Caco-2 (cell line): ENCODE results near the gene CD55. TPM values are rescaled to one million over a fixed set of nuclear protein-coding genes. Genes with fewer than 3 reads are reported as not detected.

Experiments
- BruUV-seq: library from RNA; stranded (reverse); fragments of 400-500 nt; replicated peaks from 2 replicates; lab custom pipeline; 2021; lab: Mats Ljungman, UMichigan
- CTCF ChIA-PET: fragments of 300-600 bp; sonication (Branson Sonifier 250); formaldehyde crosslinking; loops from one replicate; lab custom pipeline; 2022; ENCODE audit warnings: antibody characterized with exemption; lab: Charles Lee
- POLR2A ChIA-PET: fragments of 300-600 bp; sonication (Branson Sonifier 250); formaldehyde crosslinking; loops from one replicate; lab custom pipeline; 2022; ENCODE audit warnings: antibody characterized with exemption; lab: Charles Lee
- DNase-seq, 2 experiments: peaks; one replicate each; pipeline versions ENCODE4 v3.0.0 to v3.0.0-alpha.2; 2020 to 2022
- H3K27me3 ChIP-seq: replicated peaks from 2 replicates; pipeline ENCODE4 v1.6.0; 2011; ENCODE audit warnings: low read length; ENCODE audit not compliant: control insufficient read depth, insufficient read depth
- H3K36me3 ChIP-seq: 2 replicates; pipeline ENCODE4 v1.5.1; 2011; ENCODE audit warnings: low read length; ENCODE audit not compliant: control insufficient read depth, insufficient read depth
- H3K4me1 ChIP-seq: fragments of 250-450 bp; sonication (Bioruptor Pico); 2 replicates; pipeline ENCODE4 v1.5.1; 2020; ENCODE audit warnings: mild to moderate bottlenecking
- H3K4me3 ChIP-seq: 2 replicates; pipeline ENCODE4 v1.5.1; 2011; ENCODE audit warnings: low read depth, mild to moderate bottlenecking, control low read depth, low read length
- H3K9me3 ChIP-seq: fragments of 250-450 bp; sonication (Bioruptor Pico); 2 replicates; pipeline ENCODE4 v1.5.1; 2020; ENCODE audit warnings: mild to moderate bottlenecking, moderate library complexity
- H3K27ac Mint-ChIP-seq: one replicate; pipeline ENCODE4 v1.8.0; 2022; ENCODE audit warnings: mixed read lengths; ENCODE audit not compliant: unreplicated experiment
- H3K27me3 Mint-ChIP-seq: one replicate; pipeline ENCODE4 v1.8.0; 2022; ENCODE audit warnings: mixed read lengths; ENCODE audit not compliant: insufficient read depth, unreplicated experiment
- H3K36me3 Mint-ChIP-seq: one replicate; pipeline ENCODE4 v1.8.0; 2022; ENCODE audit warnings: mild to moderate bottlenecking, mixed read lengths; ENCODE audit not compliant: insufficient read depth, unreplicated experiment
- H3K4me1 Mint-ChIP-seq: one replicate; pipeline ENCODE4 v1.8.0; 2022; ENCODE audit warnings: low read depth, mixed read lengths; ENCODE audit not compliant: unreplicated experiment
- H3K4me3 Mint-ChIP-seq: one replicate; pipeline ENCODE4 v1.8.0; 2022; ENCODE audit warnings: mild to moderate bottlenecking, moderate library complexity, mixed read lengths; ENCODE audit not compliant: unreplicated experiment
- H3K9me3 Mint-ChIP-seq: one replicate; pipeline ENCODE4 v1.8.0; 2022; ENCODE audit warnings: mixed read lengths; ENCODE audit not compliant: unreplicated experiment
- CTCF ChIP-seq, 2 experiments: fragments of 200-600 bp in 1 of 2; IDR thresholded peaks; 1 replicate in 1 of 2; 2 replicates in 1 of 2; pipeline versions ENCODE4 v1.5.1 to v1.8.0; 2011 to 2022; ENCODE audit warnings: antibody characterized with exemption in 1 of 2, control low read depth in 1 of 2, inconsistent platforms in 1 of 2, low read depth in 1 of 2, low read length in 1 of 2, mild to moderate bottlenecking in 1 of 2, moderate library complexity in 1 of 2; ENCODE audit not compliant: insufficient read depth in 1 of 2, severe bottlenecking in 1 of 2, unreplicated experiment in 1 of 2
- intact Hi-C: fragments of 100-400 bp; cut with micrococcal nuclease; formaldehyde crosslinking; loops from one replicate; pipeline ENCODE4 v1.10.0; 2022; ENCODE audit not compliant: unreplicated experiment
- total RNA-seq: library from RNA; stranded (reverse); gene quantifications from 2 replicates; pipeline ENCODE4 v1.2.3, GENCODE V29; 2022

Gene CD55
- total RNA-seq, 1 experiment from 2014 or later: 195 TPM

- no peaks in the 10 kb centered on the region for H3K36me3 ChIP-seq
- ChIA-PET CTCF (no interaction called here), POLR2A (no interaction called here)
- no peak overlapping the region for H3K27ac Mint-ChIP-seq
- no peaks in the 10 kb centered on the region for H3K36me3 Mint-ChIP-seq
- peaks cover 2% of the 10 kb centered on the region for H3K4me1 Mint-ChIP-seq
- BruUV-seq: no TSS peak
- no peak for TF ChIP-seq CTCF (IDR thresholded peaks at IDR 0.05; ENCODE audit: insufficient read depth in 1 of 2, low read depth in 1 of 2, low read length in 1 of 2, severe bottlenecking in 1 of 2, unreplicated experiment in 1 of 2)
- no peaks in the 10 kb centered on the region for H3K9me3 ChIP-seq
- H3K9me3 Mint-ChIP-seq: no peaks in the 10 kb centered on the region
- no peak overlapping the region for H3K4me3 ChIP-seq
- H3K4me3 Mint-ChIP-seq: no peak overlapping the region
- no peaks in the 10 kb centered on the region for H3K27me3 ChIP-seq
- DNase-seq: no peak
- intact Hi-C loops: loop anchor here (10.0 kb wide), 1 partner anchor 158 kb away; no protein-coding TSS in a partner anchor
- H3K27me3 Mint-ChIP-seq: no peaks in the 10 kb centered on the region
- H3K4me1 ChIP-seq: peaks cover 6% of the 10 kb centered on the region; the same call in 1 of the 2 replicates
These were observed 81.3 kb downstream of the CD55 start for GRCh38 chr1:207402744-207403143.

DNA sequence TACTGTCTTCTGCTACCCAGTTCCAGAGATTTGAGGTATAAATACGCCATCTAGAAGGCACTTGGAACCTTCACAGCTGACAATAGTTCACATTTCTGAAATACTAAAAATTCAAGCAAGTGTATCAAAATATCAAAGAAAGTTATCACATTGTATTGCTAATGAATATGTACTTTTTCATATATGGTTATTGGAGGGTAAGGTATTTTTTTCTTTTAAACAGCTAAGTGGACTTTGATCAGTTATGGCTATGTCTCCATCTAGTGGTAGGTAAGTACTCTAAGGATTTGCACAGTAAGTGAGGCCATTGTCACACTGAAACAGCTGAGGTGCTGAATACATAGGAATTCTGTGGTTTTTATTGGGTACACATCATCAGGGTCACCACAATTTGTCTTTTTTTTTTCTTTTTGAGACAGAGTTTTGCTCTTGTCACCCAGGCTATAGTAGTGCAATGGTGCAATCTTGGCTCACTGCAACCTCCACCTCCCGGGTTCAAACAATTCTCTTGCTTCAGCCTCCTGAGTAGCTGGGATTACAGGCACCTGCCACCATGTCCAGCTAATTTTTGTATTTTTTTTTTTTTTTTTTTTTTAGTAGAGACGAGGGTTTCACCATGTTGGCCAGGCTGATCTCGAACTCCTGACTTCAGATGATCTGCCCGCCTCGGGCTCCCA is 83.5 kb downstream of the CD55 start:
- Histone ChIP-seq H3K4me1 (0 out of 2 replicates have a peak, but pooled peaks cover 4% of the 10 kb centered on the region), H3K4me3 (no peak overlapping the region), H3K9me3 (no peaks in the 10 kb centered on the region), H3K36me3 (no peaks in the 10 kb centered on the region), H3K27me3 (no peaks in the 10 kb centered on the region)
- POLR2A ChIA-PET: interaction anchor here (1.0 to 1.2 kb wide), 2 partner anchors 317 to 352 kb away, joined by 3 read pairs; no protein-coding TSS in a partner anchor
- Mint-ChIP-seq H3K4me3 (no peak overlapping the region), H3K4me1 (no peaks in the 10 kb centered on the region), H3K9me3 (no peaks in the 10 kb centered on the region), H3K27ac (no peak overlapping the region), H3K36me3 (no peaks in the 10 kb centered on the region), H3K27me3 (no peaks in the 10 kb centered on the region)
- intact Hi-C loops: loop anchor here (1.0 to 10.0 kb wide), 4 partner anchors 92 to 321 kb away; partner anchors contain the start of gene CR1
- BruUV-seq: no TSS peak
- TF ChIP-seq CTCF (IDR thresholded peaks at IDR 0.05; ENCODE audit: insufficient read depth in 1 of 2, low read depth in 1 of 2, low read length in 1 of 2, severe bottlenecking in 1 of 2, unreplicated experiment in 1 of 2): peak; percentile 58 to 76
- CTCF ChIA-PET: interaction anchor here (0.7 to 1.8 kb wide), 12 partner anchors 8 to 372 kb away, joined by 3 to 14 read pairs (median 4); partner anchors contain the start of genes C1orf116, CR2 and PFKFB2
- peak in 1 of 2 experiments; percentile 35 for DNase-seq

- no TSS peak for BruUV-seq
- no peak for DNase-seq
- Histone ChIP-seq H3K4me3 (no peak overlapping the region), H3K4me1 (0 out of 2 replicates have a peak, but pooled peaks cover 4% of the 10 kb centered on the region), H3K36me3 (no peaks in the 10 kb centered on the region), H3K9me3 (no peaks in the 10 kb centered on the region), H3K27me3 (no peaks in the 10 kb centered on the region)
- ChIA-PET POLR2A (interaction anchor here (1.2 kb wide), 1 partner anchor 353 kb away, joined by 3 read pairs; no protein-coding TSS in a partner anchor), CTCF (interaction anchor here (0.7 to 1.8 kb wide), 4 partner anchors 9 to 353 kb away, joined by 3 to 14 read pairs (median 6); partner anchors contain the start of gene PFKFB2)
- no peaks in the 10 kb centered on the region for H3K9me3 Mint-ChIP-seq
- H3K27me3 Mint-ChIP-seq: no peaks in the 10 kb centered on the region
- H3K27ac Mint-ChIP-seq: no peak overlapping the region
- H3K4me3 Mint-ChIP-seq: no peak overlapping the region
- H3K36me3 Mint-ChIP-seq: no peaks in the 10 kb centered on the region
- TF ChIP-seq CTCF (IDR thresholded peaks at IDR 0.05; ENCODE audit: insufficient read depth in 1 of 2, low read depth in 1 of 2, low read length in 1 of 2, severe bottlenecking in 1 of 2, unreplicated experiment in 1 of 2): no peak
- intact Hi-C loops: loop anchor here (1.0 to 10.0 kb wide), 4 partner anchors 91 to 322 kb away; partner anchors contain the start of gene CR1
- no peaks in the 10 kb centered on the region for H3K4me1 Mint-ChIP-seq
These were observed 84.3 kb downstream of the CD55 start for GRCh38 chr1:207405814-207406213.
